Activated CD8-positive, alpha-beta memory T cell treated with anti-CD3 and anti-CD28 coated beads for 4 hours (primary cell): Measurements from ENCODE around the gene CPXM1.
A peak's percentile ranks its signal among the peaks of the same experiment; 100 is the strongest.
"Not testable (repeated sequence)": the region's sequence is repeated elsewhere in the genome, so short reads cannot be mapped to it uniquely, and the experiment has no call there.

Source experiments
- DNase-seq, 2 donors: peaks; one replicate each; pipeline ENCODE4 v3.0.0-alpha.2; 2020; ENCODE audit warnings: low read depth in 2 of 2

CPXM1 gene

GRCh38 chr20:2800521-2801285, at the start of gene CPXM1:
Gene CPXM1 (minus strand): TSS chr20:2800627. CDS start chr20:2800572, 55 bp downstream.
- DNase-seq, result no peak

GRCh38 chr20:2849529-2849928, 49.1 kb upstream of the CPXM1 start:
- DNase-seq, result no peak

GRCh38 chr20:2847802-2848201, 47.4 kb upstream of the CPXM1 start:
- DNase-seq, result no peak

- DNase-seq, result no peak
Observed at GRCh38 chr20:2846698-2847097, 46.3 kb upstream of the CPXM1 start.

- DNase-seq, result no peak
Observed at GRCh38 chr20:2845607-2846006, 45.2 kb upstream of the CPXM1 start.

GRCh38 chr20:2840967-2841531, 40.6 kb upstream of the CPXM1 start:
- no peak for DNase-seq

- DNase-seq, result peak; percentile 74 to 81
Observed at GRCh38 chr20:2840138-2840966, 39.9 kb upstream of the CPXM1 start, which contains the start of the genes PCED1A and VPS16. Gene PCED1A (minus strand): TSS chr20:2840655. CDS start chr20:2839912, 743 bp downstream. Gene VPS16 (plus strand): TSS chr20:2840745. CDS start chr20:2840775, 30 bp downstream.

GRCh38 chr20:2839732-2840137, 39.3 kb upstream of the CPXM1 start:
- DNase-seq, result no peak

- DNase-seq, result no peak
Observed at GRCh38 chr20:2838847-2839671, 38.6 kb upstream of the CPXM1 start.

- no peak for DNase-seq
Observed at GRCh38 chr20:2838170-2838797, 37.9 kb upstream of the CPXM1 start.

- DNase-seq, result no peak
Observed at GRCh38 chr20:2837221-2837960, 37.0 kb upstream of the CPXM1 start.

GRCh38 chr20:2836035-2836434, 35.6 kb upstream of the CPXM1 start:
- DNase-seq, result no peak

- DNase-seq, result no peak
Observed at GRCh38 chr20:2835331-2835796, 34.9 kb upstream of the CPXM1 start.

GRCh38 chr20:2834401-2835110, 34.1 kb upstream of the CPXM1 start:
- DNase-seq, result no peak

GRCh38 chr20:2833761-2834160, 33.3 kb upstream of the CPXM1 start:
- DNase-seq, result no peak

- DNase-seq, result not testable (repeated sequence)
Observed at GRCh38 chr20:2831206-2831605, 30.8 kb upstream of the CPXM1 start.

- no peak for DNase-seq
Observed at GRCh38 chr20:2829376-2829775, 28.9 kb upstream of the CPXM1 start.

GRCh38 chr20:2826655-2827054, 26.2 kb upstream of the CPXM1 start:
- DNase-seq, result no peak

GRCh38 chr20:2825761-2826160, 25.3 kb upstream of the CPXM1 start:
- no peak for DNase-seq

- DNase-seq, result no peak
Observed at GRCh38 chr20:2822073-2822472, 21.6 kb upstream of the CPXM1 start.
